Urothelium cell line (cell line): ENCODE results near the gene RHOF.

Source experiments
- DNase-seq: peaks from one replicate; pipeline ENCODE4 v3.0.0; 2011; ENCODE audit warnings: low spot score, mixed read lengths
- FAIRE-seq: peaks from 2 replicates; lab custom pipeline; 2011; peaks lifted over from hg19 to GRCh38; lab: Jason Lieb, UNC

RHOF gene

DNA sequence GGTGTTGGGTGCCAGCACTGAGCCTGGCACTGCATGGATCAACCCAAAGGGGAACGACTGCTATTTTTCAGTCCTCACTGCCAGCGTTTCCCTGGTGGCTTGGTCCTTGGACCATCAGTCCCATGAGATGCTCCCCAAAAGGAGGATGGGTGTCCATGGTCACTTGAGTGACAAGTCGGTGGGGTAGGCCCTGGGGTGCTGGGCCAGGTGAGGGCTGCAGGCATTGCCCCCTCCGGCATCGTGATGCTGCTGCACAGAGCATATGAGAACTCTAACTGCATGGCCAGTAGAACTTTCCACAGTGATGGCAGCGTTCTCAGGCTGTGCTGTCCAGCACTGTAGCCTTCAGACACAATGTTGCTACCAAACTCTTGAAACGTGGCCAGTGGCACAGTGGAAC, 26.6 kb upstream of the RHOF start:
- no peak for DNase-seq
- FAIRE-seq = no peak

DNA sequence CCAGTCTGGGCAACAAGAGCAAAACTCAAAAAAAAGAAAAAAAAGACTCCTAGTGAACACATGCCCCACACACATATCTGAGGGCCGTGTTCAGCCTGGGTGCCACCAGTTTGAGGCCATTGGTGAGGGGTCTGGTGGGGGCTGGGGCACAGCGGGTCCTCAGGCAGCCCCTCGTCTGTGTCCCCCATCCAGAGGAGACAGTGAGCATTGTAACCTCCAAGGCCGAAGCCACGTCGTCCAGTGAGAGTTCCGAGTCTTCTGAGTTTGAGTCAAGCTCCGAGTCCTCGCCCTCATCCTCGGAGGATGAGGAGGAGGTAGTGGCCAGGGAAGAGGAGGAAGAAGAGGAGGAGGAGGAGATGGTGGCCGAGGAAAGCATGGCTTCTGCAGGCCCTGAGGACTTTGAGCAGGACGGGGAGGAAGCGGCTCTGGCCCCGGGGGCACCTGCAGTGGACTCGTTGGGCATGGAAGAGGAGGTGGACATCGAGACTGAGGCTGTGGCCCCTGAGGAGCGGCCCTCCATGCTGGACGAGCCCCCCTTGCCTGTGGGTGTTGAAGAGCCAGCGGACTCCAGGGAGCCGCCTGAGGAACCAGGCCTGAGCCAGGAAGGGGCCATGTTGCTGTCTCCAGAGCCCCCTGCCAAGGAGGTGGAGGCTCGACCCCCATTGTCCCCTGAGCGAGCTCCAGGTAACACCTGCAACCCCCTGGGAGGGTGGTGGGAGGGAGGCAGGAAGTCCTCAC, 25.9 kb upstream of the RHOF start:
- FAIRE-seq (no peak), DNase-seq (no peak)

DNA sequence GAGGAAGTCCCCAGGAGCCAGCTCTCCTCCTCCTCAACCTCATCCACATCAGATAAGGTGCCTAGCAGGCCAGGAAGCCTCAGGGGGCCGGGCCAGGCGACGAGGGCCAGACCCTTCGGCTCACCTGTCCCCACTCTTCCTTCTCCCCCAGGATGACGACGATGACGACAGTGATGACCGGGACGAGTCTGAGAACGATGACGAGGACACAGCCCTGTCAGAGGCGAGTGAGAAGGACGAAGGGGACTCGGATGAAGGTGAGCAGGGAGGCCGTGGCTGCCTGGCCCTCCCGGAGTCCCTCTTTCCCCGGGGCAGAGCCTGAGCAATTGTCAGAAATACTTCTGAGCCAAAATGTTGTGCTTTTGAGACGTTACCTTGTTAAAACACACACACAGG, 24.2 kb upstream of the RHOF start:
- DNase-seq (no peak), FAIRE-seq (no peak)

DNA sequence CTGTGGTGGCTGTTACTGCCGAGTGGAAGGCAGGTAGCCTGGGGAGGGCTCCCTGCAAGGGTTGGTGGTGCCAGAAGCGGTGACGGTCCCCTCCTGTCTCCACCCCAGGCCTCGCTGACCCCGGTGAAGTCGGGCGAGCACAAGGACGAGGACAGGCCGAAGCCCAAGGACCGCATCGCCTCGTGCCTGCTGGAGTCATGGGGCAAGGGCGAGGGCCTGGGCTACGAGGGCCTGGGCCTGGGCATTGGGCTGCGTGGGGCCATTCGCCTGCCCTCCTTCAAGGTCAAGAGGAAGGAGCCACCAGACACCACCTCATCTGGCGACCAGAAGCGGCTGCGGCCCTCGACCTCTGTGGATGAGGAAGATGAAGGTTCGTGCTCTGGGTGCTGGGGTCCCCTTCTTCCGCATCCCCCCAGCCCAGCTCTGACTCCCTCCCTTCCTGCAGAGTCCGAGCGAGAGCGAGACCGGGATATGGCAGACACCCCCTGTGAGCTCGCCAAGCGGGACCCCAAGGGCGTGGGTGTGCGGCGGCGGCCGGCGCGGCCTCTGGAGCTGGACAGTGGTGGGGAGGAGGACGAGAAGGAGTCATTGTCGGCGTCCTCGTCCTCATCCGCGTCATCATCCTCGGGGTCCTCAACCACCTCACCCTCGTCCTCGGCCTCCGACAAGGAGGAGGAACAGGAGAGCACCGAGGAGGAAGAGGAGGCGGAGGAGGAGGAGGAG, 23.6 kb upstream of the RHOF start:
- DNase-seq (no peak), FAIRE-seq (no peak)

DNA sequence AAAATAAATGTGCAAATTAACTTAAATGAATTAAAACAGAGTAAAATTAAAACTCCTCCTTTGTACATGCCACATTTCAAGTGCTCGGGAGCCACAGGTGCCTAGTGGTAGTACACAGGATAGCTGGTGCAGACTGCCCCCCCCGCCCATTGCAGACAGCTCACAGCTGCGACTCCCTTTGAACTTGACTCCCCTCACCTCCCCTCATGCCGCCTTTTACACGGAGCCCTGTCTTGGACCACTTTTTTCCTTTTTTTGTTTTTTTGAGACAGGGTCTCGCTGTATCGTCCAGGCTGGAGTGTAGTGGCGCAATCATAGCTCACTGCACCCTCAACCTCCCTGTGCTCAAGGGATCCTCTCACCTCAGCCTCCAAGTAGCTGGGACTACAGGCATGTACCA, 21.8 kb upstream of the RHOF start:
- no peak for FAIRE-seq
- no peak for DNase-seq

DNA sequence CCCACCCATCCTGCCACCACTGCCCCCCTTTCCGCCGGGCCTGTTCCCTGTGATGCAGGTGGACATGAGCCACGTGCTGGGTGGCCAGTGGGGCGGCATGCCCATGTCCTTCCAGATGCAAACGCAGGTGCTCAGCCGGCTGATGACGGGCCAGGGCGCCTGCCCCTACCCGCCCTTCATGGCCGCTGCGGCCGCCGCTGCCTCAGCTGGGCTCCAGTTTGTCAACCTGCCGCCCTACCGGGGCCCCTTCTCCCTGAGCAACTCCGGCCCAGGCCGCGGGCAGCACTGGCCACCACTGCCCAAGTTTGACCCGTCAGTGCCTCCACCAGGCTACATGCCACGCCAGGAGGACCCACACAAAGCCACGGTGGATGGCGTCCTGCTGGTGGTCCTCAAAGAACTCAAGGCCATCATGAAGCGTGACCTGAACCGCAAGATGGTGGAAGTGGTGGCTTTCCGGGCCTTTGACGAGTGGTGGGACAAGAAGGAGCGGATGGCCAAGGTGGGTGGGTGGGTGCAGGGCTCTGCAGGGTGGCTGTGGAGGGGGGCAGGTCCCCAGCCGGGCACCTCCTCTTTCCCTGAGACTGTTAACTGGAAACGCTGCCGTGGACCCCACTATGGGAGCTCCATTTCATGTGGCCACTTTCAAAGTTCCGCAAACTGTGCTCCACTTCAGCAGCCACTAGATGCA, 21.1 kb upstream of the RHOF start:
- DNase-seq = no peak
- FAIRE-seq = no peak

DNA sequence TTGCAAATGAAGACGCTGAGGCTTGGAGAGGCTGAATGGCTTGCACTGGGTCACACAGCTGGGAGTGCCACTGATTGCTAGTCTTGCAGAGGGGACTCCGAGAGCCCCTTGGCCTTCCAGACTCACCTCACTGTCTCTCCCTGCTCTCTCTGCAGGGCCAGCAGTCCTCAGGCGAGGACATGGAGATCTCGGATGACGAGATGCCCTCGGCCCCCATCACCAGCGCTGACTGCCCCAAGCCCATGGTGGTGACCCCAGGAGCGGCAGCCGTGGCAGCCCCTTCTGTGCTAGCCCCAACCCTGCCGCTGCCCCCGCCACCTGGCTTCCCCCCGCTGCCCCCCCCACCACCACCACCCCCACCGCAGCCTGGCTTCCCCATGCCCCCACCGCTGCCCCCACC, 20.5 kb upstream of the RHOF start:
- DNase-seq (no peak), FAIRE-seq (no peak)

DNA sequence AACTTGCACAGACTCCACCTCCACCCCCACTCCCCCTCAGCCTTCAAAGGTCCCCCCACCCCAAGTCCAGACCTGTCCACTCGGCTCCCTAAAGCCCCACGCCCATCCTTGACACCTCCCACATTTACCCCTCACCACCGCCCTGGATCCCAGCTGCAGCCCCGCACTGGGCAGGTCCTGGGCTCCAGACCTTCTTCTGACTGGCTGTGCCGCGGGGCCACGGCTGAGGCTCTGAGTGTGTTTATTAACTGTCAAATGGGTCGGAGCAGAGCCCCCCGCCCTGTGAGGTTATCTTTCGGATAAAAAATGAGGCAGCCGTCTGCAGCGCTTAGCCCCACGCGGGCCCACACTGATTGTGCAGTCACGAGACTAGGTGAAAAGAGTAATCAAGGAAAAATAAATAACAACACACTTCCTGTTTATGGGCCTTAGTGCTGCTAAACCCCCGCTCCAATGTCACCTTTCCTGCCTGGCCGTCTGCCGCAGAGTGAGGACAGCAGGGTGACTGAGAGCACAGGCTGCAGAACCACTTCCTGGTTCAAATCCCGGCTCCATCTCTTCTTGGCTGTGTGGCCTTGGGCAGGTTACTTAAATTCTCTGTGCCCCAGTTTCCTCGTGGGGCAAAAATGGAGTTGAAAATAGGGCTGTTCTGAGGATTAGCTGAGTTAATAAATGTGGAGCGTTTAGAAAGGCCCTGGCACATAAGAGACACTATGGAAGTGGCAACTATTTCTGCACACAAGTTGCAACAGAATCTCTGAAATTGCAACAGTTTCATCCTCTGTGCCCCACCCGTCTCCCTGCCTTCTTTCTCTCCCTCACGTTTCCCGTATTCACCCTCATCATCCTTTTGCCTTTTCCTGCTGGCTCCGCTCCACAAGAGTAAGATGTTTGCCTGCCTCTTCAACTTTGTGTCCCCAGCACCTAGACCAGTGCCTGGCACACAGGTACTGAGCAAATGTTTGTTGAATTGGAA, 19.7 kb upstream of the RHOF start:
- no peak for DNase-seq

DNA sequence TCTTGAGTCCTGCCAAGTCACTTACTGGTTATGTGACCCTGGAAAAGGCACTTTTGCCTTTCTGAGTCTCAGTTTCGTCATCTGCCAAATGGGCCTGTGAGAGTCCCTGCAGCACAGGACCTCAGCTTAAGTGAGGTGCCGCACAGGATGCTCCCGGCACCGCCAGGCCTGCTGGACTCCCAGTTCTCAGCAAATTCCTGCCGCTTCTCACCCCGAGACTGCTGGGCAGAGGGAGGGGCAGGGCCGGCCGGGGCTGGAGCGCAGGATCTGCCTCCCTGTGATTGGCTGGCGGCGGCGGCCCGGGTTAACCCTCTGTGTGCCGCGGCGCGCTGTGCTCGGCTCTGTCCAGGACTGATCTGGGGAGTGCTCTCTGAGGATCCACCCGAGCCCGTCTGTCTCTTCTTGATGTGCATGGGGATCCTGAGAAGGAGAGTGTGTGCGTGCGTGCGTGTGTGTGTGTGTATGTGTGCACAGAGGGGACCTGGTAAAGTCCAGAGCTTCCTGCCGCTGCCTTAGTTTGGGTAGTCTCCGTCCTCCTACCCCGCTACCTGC, 18.9 kb upstream of the RHOF start:
- DNase-seq = peak; percentile 88

More for the DNA sequence above, 19.7 kb upstream of the RHOF start:
- no peak for FAIRE-seq

DNA sequence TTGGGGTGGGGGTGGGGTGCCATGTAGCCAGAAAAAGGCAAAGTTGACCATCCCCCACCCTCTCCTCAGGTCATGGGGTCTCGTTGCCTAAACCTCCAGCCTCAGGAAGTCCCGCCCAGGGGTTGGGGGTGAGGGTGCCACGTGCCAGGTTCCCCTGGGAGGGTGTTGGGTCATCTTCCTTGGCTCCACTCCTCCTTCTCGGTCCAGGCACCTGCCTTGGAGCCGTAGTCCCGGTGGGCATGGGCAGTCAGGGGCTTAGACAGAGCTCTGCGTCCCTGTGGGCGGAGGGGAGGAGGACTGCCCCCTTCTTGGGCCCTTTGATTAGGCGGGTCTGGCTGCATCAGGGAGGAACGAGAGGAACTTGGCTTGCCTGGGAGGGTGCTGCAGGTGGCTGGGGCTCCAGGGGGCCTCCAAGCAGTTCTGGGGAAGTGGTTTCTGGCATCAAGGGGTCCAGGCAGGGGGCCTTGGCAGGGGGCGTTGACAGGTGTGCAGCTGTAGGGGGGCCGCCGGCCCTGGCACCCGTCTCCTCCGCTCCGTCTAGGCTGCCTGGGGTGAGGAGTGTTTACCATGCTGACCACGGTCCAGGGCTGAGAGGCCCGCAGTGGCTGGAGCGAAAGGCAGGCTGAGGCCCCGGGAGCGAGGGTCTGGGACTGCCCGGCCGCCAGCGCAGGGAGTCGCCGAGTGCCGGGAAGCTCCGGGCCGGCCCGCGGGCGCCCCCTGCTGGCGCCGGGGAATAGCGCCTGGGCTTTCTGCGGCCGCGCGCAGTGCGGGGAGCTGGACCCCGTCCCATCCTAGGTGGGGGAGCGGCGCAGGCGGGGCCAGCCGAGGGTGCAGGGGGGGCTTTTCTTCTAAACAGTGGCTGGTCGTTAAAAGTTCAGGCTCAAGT, 18.2 kb upstream of the RHOF start:
- DNase-seq (peak; percentile 89), FAIRE-seq (no peak)

More for the DNA sequence above, 18.9 kb upstream of the RHOF start:
- peak; percentile 85 for FAIRE-seq

DNA sequence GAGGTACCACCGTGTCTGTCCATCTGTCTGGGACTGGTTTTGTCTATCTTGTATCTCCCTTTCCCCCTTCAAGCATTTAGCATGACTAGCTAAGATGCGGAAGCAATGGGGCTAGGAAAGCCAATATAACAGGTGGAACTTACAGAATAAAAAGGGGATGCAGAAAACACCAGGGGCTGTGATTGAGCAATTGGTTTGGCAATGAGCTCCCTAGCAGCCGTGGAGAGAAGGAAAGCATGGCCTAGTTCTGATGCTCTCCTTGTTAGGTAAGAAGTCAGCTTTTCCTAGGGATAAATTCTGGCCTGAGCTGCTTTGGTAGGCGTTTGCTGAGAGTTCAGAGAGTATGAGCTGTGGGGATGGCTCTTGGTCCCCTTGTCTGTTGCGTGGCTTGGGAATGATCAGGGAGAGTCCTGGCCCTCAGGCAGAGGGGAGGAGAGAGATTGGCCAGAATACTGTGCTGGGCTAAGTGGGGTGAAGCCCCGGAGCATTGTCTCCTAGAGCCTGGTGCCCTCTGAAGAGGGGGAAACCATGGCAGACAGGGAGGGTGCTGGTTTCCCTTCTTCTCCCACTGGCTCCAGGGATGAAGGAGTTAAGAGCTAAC, 17.4 kb upstream of the RHOF start:
- FAIRE-seq (no peak), DNase-seq (no peak)

DNA sequence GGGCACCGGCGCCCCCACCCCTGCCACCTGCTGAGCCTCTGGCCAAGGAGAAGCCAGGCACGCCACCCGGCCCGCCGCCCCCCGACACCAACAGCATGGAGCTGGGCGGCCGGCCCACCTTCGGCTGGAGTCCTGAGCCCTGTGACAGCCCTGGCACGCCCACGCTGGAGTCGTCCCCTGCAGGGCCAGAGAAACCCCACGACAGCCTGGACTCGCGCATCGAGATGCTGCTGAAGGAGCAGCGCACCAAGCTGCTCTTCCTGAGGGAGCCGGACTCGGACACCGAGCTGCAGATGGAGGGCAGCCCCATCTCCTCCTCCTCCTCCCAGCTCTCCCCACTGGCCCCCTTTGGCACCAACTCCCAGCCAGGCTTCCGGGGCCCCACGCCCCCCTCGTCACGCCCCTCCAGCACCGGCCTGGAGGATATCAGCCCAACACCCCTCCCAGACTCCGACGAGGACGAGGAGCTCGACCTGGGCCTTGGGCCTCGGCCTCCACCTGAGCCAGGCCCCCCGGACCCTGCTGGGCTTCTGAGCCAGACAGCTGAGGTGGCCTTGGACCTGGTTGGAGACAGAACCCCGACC, 16.8 kb upstream of the RHOF start:
- DNase-seq (no peak), FAIRE-seq (no peak)

DNA sequence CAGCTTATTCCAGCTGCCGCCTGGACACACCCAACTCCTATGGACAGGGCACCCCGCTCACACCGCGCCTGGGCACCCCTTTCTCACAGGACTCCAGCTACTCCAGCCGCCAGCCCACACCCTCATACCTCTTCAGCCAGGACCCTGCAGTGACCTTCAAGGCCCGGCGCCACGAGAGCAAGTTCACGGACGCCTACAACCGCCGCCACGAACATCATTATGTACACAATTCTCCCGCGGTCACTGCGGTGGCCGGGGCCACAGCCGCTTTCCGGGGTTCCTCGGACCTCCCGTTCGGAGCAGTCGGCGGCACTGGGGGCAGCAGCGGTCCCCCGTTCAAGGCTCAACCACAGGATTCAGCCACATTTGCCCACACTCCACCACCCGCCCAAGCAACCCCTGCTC, 16.2 kb upstream of the RHOF start:
- DNase-seq (no peak), FAIRE-seq (no peak)

DNA sequence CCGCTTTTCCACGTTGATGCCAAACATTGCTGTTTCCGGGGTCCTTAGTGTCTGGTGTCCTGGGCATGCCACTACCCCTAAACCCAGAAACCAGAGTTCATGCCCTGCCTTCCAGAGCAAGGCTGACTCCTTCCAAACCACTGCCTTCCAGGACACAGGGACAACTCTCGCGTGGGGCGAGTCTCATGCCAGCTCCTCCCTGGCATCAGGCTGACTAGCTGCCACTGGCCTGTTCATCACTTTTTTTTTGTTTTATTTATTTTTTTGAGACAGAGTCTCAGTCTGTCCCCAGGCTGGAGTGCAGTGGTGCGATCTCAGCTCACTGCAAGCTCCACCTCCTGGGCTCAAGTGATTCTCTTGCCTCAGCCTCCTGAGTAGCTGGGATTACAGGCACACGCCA, 15.1 kb upstream of the RHOF start:
- DNase-seq (no peak), FAIRE-seq (no peak)

DNA sequence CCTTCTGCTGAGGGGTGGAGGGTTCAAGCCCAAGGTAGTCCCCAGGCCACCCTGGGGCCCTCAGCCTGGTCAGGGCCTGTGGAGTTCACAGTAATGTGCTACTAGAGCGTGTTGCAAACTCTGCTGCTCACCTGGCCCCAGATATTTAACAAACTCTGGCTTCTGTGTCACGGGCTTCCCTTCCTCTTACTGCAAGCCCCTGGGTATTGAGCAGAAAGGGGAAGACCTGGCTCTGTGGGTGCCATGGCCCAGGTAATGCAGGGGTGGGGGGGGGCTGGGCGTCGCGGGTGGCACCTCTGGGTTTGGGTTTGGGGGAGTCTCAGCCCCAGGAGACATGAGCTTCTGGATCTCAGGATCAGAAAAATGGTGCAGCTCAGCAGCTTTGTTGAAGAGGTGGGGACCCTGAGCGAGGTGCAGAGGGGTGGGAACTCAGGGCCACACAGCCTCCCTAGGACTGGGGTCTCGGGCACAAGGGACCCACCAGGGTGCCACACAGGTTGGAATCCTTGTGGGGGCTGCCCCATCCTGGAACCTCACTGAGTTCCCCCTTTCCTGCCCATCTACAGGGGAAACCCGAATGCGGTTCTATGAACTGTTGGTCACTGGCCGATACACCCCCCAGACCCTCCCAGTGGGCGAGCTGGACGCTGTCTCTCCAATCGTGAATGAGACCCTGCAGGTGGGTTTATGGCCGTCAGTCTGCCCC, 14.3 kb upstream of the RHOF start:
- FAIRE-seq (no peak), DNase-seq (no peak)

DNA sequence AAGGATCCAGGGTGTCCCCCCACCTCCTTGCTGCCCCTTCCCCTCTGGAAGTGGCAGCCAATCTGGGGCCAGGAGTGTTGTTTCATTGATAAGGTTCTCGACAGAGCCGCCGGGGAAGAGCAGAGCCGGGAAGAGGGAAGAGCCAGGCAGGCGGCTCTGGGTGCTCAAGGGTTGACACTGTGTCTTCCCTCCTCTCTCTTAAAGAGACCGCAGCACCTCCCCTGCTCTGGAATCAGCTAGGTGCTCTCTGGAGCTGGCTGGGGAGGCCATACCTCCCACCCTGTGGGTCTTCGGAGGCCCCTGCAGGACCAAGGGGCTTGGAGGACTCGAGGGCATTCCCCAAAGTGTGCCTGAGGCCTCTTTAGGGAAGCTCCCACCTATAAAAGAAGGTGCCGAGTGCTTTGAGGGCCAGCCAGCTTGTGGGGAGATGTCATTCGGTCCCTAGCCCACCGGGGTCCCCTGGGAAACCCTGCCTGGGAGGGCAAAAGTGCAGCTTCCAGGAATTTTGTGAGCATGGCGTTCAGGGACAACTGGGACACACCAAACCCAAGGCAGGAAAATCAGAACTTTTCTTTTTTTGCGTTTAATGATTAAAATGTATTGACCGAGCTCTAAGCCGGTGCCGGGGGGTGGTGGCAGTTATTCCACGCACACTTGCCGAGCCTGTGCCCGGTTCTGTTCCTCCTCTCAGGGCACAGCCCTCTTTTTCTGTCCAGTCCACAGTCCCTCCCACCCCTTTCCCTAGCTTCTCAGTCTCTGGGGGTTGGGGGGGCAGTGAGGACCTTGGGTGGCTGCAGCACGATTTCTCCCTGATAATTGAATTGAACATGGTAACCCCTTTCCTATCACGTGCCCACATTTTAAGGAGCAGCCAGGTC, 13.3 kb upstream of the RHOF start:
- FAIRE-seq = no peak

DNA sequence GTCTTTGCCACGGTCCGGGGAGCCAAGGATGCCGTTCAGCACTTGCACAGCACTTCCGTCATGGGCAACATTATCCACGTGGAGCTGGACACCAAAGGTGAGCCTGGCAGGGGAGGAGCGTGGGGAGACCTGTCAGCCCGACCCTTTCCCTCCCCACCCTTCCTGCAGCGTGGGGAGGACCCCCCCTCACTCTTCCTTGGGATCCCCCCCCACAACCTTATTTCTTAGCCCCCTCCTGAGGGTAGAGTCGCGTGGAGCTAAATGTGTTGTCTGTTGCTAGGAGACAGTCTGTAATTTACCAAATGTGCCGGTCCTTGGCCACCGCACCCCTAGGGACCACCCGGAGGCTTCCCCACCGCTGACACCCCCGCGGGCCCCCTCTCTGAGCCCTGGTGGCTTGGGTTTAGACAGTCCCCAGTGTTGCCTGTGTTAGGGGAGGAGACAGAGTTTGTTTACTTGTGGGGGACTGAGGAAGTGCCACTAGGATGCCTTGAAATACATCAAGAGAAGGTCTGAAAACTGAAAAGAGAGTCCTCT, 12.6 kb upstream of the RHOF start:
- FAIRE-seq (no peak), DNase-seq (no peak)

More for the DNA sequence above, 13.3 kb upstream of the RHOF start:
- DNase-seq = no peak
